Gastrocnemius medialis (tissue), 4 donors: ENCODE measurements around the gene TSC2.

ENCODE experiments used
- CTCF ChIP-seq, 5 experiments: fragments of 450-650 bp in 3 of 5; fragments of 200-600 bp in 2 of 5; sonication (generic) in 2 of 5; IDR thresholded peaks in 4 of 5; conservative IDR thresholded peaks in 1 of 5; 1 replicate in 4 of 5; 2 replicates in 1 of 5; pipeline ENCODE4 v1.5.1; 2016 to 2019; ENCODE audit warnings: antibody characterized with exemption in 5 of 5, mild to moderate bottlenecking in 3 of 5, moderate library complexity in 3 of 5
- POLR2A ChIP-seq, 2 donors: fragments of 450-650 bp; IDR thresholded peaks; one replicate each; pipeline ENCODE4 v1.6.1; 2017; ENCODE audit warnings: antibody characterized with exemption in 2 of 2, mild to moderate bottlenecking in 2 of 2, moderate library complexity in 2 of 2

DNA sequence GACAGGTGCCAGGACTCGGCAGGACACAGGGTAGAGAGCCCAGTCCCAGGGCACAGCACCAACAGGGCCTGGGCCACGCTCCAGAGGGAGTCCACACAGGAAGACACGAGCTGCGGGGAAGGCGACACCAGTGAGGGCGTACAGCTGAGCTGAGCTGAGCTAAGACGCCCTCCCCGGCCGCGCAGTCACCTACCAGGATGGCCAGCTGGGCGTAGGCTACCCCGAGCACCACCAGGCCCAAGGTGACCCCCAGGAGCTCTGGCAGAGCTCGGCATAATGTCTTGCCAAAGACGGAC lies 42.6 kb downstream of the TSC2 start:
- TF ChIP-seq CTCF (IDR thresholded peaks at IDR 0.05 in 4 of 5, conservative IDR thresholded peaks at IDR 0.05 in 1 of 5) = no peak
- no peak for TF ChIP-seq POLR2A (IDR thresholded peaks at IDR 0.05)
